HUES6 (cell line): Measurements from ENCODE around the gene CHTF18.
A peak's percentile ranks its signal among the peaks of the same experiment; 100 is the strongest.

Experiments
- H3K27ac ChIP-seq: 2 replicates; pipeline ENCODE4 v1.7.0; 2013; ENCODE audit warnings: low read depth, mild to moderate bottlenecking, low read length, inconsistent platforms
- H3K27me3 ChIP-seq: 2 replicates; pipeline ENCODE4 v1.6.1; 2013; ENCODE audit warnings: low read length; ENCODE audit not compliant: control insufficient read depth, insufficient read depth
- H3K36me3 ChIP-seq: 2 replicates; pipeline ENCODE4 v1.6.1; 2013; ENCODE audit warnings: low read length; ENCODE audit not compliant: control insufficient read depth, insufficient read depth
- H3K4me1 ChIP-seq: 2 replicates; pipeline ENCODE4 v1.6.1; 2013; ENCODE audit warnings: low read length; ENCODE audit not compliant: control insufficient read depth, insufficient read depth
- H3K4me3 ChIP-seq: 2 replicates; pipeline ENCODE4 v1.5.1; 2013; ENCODE audit warnings: low read depth, low read length
- H3K9ac ChIP-seq: one replicate; pipeline ENCODE4 v1.6.1; 2013; ENCODE audit warnings: mild to moderate bottlenecking, low read length
- H3K9me3 ChIP-seq: 2 replicates; pipeline ENCODE4 v1.6.1; 2013; ENCODE audit warnings: low read depth, low read length; ENCODE audit not compliant: control insufficient read depth, insufficient read depth

CHTF18 gene

DNA sequence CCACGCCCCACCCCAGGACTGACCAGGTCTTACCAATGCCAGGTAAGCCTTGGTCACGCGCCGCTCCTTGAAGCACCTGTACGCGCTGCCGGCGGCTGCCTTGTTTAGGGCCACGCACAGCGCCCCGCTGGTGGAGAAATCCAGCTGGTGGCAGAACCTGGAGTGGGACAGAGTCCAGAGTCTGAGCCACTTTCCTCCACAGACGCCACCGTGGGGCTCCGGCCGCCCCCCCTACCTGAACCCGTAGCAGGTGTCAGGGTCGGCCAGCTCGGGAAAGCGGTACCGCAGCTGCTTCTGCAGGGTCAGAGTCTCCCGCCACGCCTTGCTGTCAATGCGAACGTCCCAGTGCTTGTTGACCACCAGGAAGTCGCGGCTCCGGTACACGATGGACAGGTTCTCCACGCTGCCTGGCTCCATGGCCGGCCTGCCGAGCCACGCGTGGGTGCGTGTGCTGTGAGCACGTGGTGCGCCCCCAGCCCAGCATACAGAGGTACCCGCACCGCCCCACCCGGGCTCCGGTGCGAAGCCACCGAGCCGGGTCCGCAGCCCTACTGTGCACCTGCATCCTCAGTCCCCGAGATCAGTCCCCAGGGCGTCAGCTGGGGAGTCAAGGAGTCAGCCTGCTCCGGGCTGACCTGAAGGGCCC is 976 bp upstream of the CHTF18 start:
- H3K36me3 ChIP-seq = peaks cover 45% of the 10 kb centered on the region
- H3K9me3 ChIP-seq = no peaks in the 10 kb centered on the region
- peaks cover 5% of the 10 kb centered on the region; the same call in 1 of the 2 replicates for H3K4me1 ChIP-seq
- H3K27ac ChIP-seq = no peak overlapping the region
- peak overlapping the region; percentile 82 for H3K9ac ChIP-seq
- H3K27me3 ChIP-seq = no peaks in the 10 kb centered on the region
- peak overlapping the region; percentile 83 for H3K4me3 ChIP-seq

DNA sequence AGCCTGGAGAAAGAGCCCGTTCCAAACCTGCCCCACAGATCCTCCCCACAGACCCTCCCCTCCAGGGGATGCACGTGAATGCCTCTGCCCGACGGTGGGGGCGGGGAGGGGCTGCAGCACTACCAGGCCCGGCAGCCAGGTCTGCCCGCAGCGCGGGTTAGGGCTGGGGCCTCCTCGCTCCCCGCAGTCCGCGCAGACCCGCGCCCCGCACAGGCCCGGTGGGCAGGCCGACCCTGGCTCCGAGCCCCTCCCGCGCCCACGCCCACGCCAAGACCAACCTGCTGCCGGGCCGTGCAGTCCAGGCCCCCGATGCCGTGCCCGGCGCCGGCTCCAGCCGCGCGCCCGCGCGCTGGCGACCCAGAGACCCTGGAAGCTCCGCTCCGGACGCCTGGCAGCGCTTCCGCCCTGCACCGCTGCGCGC is 432 bp upstream of the CHTF18 start, which contains the start of gene RPUSD1:
Gene RPUSD1, minus strand, starts transcription at position 404 of the 421 bp plus-strand sequence. CDS start 644 bp downstream, outside the sequence.
- no peaks in the 10 kb centered on the region for H3K27me3 ChIP-seq
- no peaks in the 10 kb centered on the region for H3K9me3 ChIP-seq
- H3K9ac ChIP-seq = peak within 1 kb of the TSS; percentile 86
- H3K36me3 ChIP-seq = peaks cover 49% of the 10 kb centered on the region
- H3K27ac ChIP-seq = peak within 1 kb of the TSS; percentile 88
- H3K4me3 ChIP-seq = peak within 1 kb of the TSS; percentile 93
- peaks cover 5% of the 10 kb centered on the region; the same call in 1 of the 2 replicates for H3K4me1 ChIP-seq

DNA sequence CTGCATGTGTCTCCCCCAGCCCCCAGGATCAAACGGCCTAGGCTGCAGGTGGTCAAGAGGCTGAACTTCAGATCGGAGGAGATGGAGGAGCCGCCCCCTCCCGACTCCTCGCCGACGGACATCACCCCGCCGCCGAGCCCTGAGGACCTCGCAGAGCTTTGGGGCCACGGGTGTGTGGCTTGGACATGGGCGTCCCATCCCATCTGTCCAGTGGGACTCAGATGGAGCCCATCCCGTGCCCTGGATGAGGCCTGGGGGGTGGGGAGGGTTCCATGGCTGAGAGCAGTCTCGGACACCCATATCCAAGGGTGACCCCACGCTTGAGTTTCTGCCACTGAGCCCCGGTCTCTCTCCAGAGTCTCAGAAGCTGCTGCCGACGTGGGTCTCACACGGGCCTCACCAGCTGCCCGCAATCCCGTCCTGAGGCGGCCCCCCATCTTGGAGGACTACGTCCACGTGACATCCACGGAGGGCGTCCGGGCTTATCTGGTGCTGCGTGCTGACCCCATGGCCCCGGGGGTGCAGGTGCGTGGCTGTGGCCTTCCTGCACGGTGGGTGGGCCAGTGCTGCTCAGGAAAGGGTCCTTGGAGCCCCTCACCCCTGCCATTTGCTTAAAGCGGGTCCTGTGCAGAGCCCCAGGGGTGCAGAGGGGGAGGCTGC is 901 bp downstream of the CHTF18 start:
- no peaks in the 10 kb centered on the region for H3K27me3 ChIP-seq
- peak overlapping the region; percentile 93 for H3K4me3 ChIP-seq
- H3K27ac ChIP-seq = peak overlapping the region; percentile 88
- no peaks in the 10 kb centered on the region for H3K9me3 ChIP-seq
- peaks cover 5% of the 10 kb centered on the region; the same call in 1 of the 2 replicates for H3K4me1 ChIP-seq
- peak overlapping the region; percentile 86 for H3K9ac ChIP-seq
- H3K36me3 ChIP-seq = peaks cover 60% of the 10 kb centered on the region

DNA sequence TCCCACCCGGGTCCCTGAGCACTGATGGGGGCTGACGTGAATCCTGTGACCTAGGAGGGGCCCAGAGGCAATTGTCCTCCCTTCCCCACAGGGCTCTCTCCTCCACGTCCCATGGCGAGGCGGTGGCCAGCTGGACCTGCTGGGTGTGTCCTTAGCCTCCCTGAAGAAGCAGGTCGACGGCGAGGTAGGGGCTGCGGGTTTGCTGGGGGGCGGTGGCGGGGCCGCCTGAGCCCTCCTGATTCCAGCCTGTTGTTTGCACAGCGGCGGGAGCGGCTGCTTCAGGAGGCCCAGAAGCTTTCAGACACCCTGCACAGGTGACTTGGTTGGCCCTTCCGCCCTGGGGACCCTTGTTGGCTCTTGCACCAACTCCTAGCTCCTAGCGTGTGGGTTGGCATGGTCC is 1.7 kb downstream of the CHTF18 start:
- H3K27ac ChIP-seq = no peak overlapping the region
- H3K4me3 ChIP-seq = no peak overlapping the region

DNA sequence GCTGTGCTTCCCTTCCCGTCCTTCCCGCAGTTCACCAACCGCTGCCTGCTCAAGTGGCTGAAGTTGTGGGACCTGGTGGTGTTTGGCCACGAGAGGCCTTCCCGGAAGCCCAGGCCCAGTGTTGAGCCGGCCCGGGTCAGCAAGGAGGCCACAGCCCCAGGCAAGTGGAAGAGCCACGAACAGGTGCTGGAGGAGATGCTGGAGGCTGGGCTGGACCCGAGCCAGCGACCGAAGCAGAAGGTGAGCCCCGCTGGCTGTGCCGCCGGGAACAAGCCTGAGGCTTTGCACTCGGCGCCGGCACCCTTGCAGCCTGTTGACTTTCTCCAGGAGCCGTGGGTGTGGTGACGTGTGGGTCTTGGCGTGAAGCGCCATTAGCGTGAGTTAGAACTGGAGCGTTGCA is 2.7 kb downstream of the CHTF18 start:
- Histone ChIP-seq H3K27me3 (no peaks in the 10 kb centered on the region), H3K9ac (no peak overlapping the region), H3K4me3 (no peak overlapping the region), H3K27ac (no peak overlapping the region), H3K9me3 (no peaks in the 10 kb centered on the region), H3K36me3 (peaks cover 57% of the 10 kb centered on the region), H3K4me1 (peaks cover 5% of the 10 kb centered on the region; the same call in 1 of the 2 replicates)

More for the DNA sequence above, 1.7 kb downstream of the CHTF18 start:
- no peaks in the 10 kb centered on the region for H3K27me3 ChIP-seq
- peaks cover 5% of the 10 kb centered on the region; the same call in 1 of the 2 replicates for H3K4me1 ChIP-seq
- peaks cover 58% of the 10 kb centered on the region for H3K36me3 ChIP-seq
- H3K9me3 ChIP-seq = no peaks in the 10 kb centered on the region
- H3K9ac ChIP-seq = no peak overlapping the region

DNA sequence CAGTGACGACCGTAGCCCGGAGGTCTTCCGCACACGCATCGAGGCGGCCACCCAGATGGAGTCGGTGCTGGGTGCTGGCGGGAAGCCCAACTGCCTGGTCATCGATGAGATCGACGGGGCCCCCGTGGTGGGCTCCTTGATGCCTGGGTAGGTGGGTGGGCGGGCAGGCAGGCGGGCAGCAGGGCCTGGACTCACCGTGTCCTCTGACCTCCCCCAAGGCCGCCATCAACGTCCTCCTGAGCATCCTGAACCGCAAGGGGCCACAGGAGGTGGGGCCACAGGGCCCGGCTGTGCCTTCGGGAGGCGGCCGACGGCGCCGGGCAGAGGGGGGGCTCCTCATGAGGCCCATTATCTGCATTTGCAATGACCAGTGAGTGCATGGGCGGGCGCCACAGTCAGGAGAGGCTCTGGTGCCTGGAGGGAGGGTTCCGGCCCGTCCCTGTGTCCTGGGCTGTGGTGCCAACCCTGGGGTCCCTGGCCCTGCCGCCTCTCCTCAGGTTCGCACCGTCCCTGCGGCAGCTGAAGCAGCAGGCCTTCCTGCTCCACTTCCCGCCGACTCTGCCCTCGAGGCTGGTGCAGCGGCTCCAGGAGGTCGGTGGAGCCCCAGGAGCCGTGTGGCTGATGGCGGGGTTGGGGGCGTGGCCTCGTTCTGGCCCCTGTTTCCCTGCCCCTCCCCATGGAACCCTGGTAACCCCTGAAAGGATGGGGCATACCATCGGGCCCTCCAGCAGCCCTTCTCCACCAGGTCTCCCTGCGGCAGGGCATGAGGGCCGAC is 4.0 kb downstream of the CHTF18 start:
- H3K36me3 ChIP-seq = peaks cover 60% of the 10 kb centered on the region
- H3K9me3 ChIP-seq = no peaks in the 10 kb centered on the region

DNA sequence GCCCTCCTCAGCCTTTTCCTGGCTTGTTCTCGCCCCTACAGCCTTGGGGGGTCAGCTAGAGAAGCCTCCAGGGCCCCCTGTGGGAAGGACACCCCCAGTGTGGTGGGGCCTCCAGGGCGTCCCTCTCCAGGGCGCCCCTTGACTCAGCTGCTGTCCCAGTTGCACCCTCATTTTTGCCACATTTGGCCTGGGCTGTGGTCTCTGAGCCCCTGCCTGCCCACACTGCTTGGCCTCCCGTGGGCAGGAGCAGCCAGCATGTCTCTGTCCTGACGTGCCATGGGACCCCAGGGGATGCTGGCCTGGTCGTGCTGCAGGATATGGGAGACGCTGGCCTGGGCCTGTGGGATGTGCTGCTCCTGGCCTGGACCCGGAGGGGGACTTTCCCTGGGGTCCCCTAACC is 5.0 kb downstream of the CHTF18 start:
- H3K27me3 ChIP-seq = no peaks in the 10 kb centered on the region
- H3K36me3 ChIP-seq = peaks cover 66% of the 10 kb centered on the region
- no peak overlapping the region for H3K9ac ChIP-seq
- no peak overlapping the region for H3K27ac ChIP-seq
- no peaks in the 10 kb centered on the region for H3K9me3 ChIP-seq
- H3K4me3 ChIP-seq = no peak overlapping the region
- H3K4me1 ChIP-seq = peaks cover 5% of the 10 kb centered on the region; the same call in 1 of the 2 replicates

More for the DNA sequence above, 4.0 kb downstream of the CHTF18 start:
- H3K4me3 ChIP-seq = no peak overlapping the region
- no peak overlapping the region for H3K27ac ChIP-seq
- no peak overlapping the region for H3K9ac ChIP-seq
- H3K4me1 ChIP-seq = peaks cover 5% of the 10 kb centered on the region; the same call in 1 of the 2 replicates
- no peaks in the 10 kb centered on the region for H3K27me3 ChIP-seq

DNA sequence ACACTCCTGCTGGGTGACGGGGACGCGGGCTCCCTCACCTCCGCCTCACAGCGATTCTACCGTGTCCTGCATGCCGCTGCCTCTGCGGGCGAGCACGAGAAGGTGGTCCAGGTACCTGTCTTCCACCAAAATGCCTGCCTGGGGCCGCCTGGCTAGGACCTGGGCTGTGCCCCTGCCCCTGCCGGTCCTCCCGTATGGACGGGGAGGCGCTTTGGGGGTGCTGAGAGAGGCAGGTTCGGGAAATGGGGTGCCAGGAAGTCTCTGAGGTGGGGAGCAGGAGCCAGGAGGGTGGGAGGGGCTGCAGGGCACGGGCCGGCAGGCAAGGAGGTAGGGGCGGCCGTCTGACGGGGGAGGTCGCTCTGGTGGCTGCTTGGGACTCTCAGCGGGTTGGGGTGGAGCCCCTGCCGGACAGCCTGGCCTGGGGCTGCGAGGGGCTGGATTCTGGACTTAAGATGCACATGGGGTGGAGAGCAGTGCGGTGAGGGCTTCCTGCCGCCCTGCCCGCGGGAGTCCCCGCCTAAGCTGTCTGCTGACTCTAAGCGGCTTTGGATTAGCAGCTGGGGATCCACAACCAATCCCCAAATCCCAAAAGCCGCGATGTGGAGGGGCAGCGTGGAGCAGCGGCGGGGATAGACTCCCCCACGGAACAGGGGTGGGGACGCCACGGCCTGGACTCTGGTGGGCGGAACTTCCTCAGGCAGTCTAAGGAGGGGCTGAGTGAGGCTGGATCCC is 5.8 kb downstream of the CHTF18 start:
- H3K27me3 ChIP-seq = no peaks in the 10 kb centered on the region; the same call in 1 of the 2 replicates
- H3K9ac ChIP-seq = no peak overlapping the region
- no peak overlapping the region for H3K27ac ChIP-seq
- H3K9me3 ChIP-seq = no peaks in the 10 kb centered on the region
- H3K4me3 ChIP-seq = no peak overlapping the region
- peaks cover 66% of the 10 kb centered on the region for H3K36me3 ChIP-seq
- H3K4me1 ChIP-seq = peaks cover 3% of the 10 kb centered on the region; the same call in 1 of the 2 replicates

DNA sequence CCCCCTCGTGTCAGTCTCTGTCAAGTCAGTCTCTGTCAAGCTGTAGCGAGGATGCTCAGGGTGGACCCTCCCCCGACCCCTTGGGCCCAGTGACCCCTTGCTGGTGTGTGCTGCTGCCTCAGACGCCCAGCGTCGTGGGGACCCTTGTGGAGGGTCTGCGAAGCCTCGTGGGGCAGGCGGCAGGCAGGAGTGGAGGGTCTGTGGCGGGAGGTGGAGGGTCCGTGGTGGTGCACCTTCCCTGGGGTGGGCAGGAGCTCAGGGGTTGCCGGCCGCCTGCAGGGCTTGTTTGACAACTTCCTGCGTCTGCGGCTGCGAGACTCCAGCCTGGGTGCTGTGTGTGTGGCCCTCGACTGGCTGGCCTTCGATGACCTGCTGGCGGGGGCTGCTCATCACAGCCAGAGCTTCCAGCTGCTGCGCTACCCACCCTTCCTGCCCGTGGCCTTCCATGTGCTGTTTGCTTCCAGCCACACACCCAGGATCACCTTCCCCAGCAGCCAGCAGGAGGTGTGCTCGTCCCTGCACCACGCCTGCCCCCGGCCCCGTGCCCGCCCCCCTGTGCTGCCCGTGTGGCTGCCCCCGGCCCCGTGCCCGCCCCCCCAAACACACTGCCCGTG is 6.5 kb downstream of the CHTF18 start:
- Histone ChIP-seq H3K9me3 (no peaks in the 10 kb centered on the region), H3K27ac (no peak overlapping the region), H3K4me3 (no peak overlapping the region), H3K4me1 (no peaks in the 10 kb centered on the region), H3K36me3 (peaks cover 60% of the 10 kb centered on the region), H3K9ac (no peak overlapping the region), H3K27me3 (peaks cover 7% of the 10 kb centered on the region; the same call in 1 of the 2 replicates)

DNA sequence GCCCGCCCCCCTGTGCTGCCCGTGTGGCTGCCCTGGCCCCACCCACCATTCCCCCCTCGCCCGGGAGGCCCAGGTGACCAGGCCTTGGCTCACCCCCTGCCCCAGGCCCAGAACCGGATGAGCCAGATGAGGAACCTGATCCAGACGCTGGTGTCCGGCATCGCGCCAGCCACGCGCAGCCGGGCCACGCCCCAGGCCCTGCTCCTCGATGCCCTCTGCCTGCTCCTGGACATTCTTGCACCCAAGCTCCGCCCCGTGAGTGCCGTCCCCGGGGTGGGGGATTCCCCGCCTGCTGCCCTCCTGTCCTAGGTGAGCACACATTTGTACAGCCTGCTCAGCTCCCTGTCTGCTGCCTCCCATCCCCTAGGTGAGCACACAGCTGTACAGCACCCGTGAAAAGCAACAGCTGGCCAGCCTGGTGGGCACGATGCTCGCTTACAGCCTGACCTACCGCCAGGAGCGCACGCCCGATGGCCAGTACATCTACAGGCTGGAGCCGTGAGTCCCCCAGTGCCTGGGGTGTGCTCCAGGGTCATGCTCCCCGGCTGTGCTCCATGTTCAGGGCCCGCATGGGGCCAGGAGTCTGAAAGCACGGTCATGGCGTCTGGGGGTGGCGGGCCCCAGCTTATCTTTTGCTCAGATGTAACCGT is 7.3 kb downstream of the CHTF18 start:
- Histone ChIP-seq H3K36me3 (peaks cover 53% of the 10 kb centered on the region), H3K27me3 (peaks cover 12% of the 10 kb centered on the region), H3K27ac (no peak overlapping the region), H3K4me1 (peaks cover 1% of the 10 kb centered on the region; the same call in 1 of the 2 replicates), H3K9me3 (no peaks in the 10 kb centered on the region), H3K9ac (no peak overlapping the region), H3K4me3 (no peak overlapping the region)
